Measurements from ENCODE around the gene SULT1C4.
A peak's percentile ranks its signal among the peaks of the same experiment; 100 is the strongest.

The SULT1C4 gene

GRCh38 chr2:108370080-108370479 is 7.7 kb upstream of the SULT1C4 start:
- DNase-seq (ENCODE audit: low read depth in 2 of 2), result no peak

- DNase-seq (ENCODE audit: low read depth in 2 of 2), result no peak
Measured at GRCh38 chr2:108376774-108377173, 980 bp upstream of the SULT1C4 start.

GRCh38 chr2:108377401-108377800 is 353 bp upstream of the SULT1C4 start:
- no peak for DNase-seq (ENCODE audit: low read depth in 2 of 2)

- DNase-seq (ENCODE audit: low read depth in 2 of 2), result no peak
Measured at GRCh38 chr2:108378851-108379250, 1.1 kb downstream of the SULT1C4 start.

GRCh38 chr2:108382196-108382595 is 4.4 kb downstream of the SULT1C4 start:
- DNase-seq (ENCODE audit: low read depth in 2 of 2), result no peak

- DNase-seq (ENCODE audit: low read depth in 2 of 2), result no peak
Measured at GRCh38 chr2:108383146-108383830, 5.5 kb downstream of the SULT1C4 start.

GRCh38 chr2:108384662-108385393 is 7.1 kb downstream of the SULT1C4 start:
- no peak for DNase-seq (ENCODE audit: low read depth in 2 of 2)

- no peak for DNase-seq (ENCODE audit: low read depth in 2 of 2)
Measured at GRCh38 chr2:108385411-108386071, 7.8 kb downstream of the SULT1C4 start.

GRCh38 chr2:108388045-108388444 is 10.3 kb downstream of the SULT1C4 start:
- DNase-seq (ENCODE audit: low read depth in 2 of 2), result no peak

- DNase-seq (ENCODE audit: low read depth in 2 of 2), result no peak
Measured at GRCh38 chr2:108390340-108390739, 12.6 kb downstream of the SULT1C4 start.

GRCh38 chr2:108392029-108392428 is 14.3 kb downstream of the SULT1C4 start:
- no peak for DNase-seq (ENCODE audit: low read depth in 2 of 2)

GRCh38 chr2:108393197-108393596 is 15.4 kb downstream of the SULT1C4 start:
- DNase-seq (ENCODE audit: low read depth in 2 of 2), result no peak

GRCh38 chr2:108395155-108395554 is 17.4 kb downstream of the SULT1C4 start:
- no peak for DNase-seq (ENCODE audit: low read depth in 2 of 2)

- no peak for DNase-seq (ENCODE audit: low read depth in 2 of 2)
Measured at GRCh38 chr2:108396845-108397244, 19.1 kb downstream of the SULT1C4 start.

GRCh38 chr2:108399479-108399878 is 21.7 kb downstream of the SULT1C4 start:
- no peak for DNase-seq (ENCODE audit: low read depth in 2 of 2)

GRCh38 chr2:108401800-108402199 is 24.0 kb downstream of the SULT1C4 start:
- DNase-seq (ENCODE audit: low read depth in 2 of 2), result no peak

GRCh38 chr2:108403494-108403893 is 25.7 kb downstream of the SULT1C4 start:
- DNase-seq (ENCODE audit: low read depth in 2 of 2), result peak in 1 of 2 experiments; percentile 19

GRCh38 chr2:108404784-108405397 is 27.1 kb downstream of the SULT1C4 start:
- no peak for DNase-seq (ENCODE audit: low read depth in 2 of 2)

GRCh38 chr2:108407864-108408729 is 30.3 kb downstream of the SULT1C4 start:
- DNase-seq (ENCODE audit: low read depth in 2 of 2), result no peak

GRCh38 chr2:108409768-108410167 is 32.0 kb downstream of the SULT1C4 start:
- no peak for DNase-seq (ENCODE audit: low read depth in 2 of 2)

- peak; percentile 47 to 54 for DNase-seq (ENCODE audit: low read depth in 2 of 2)
Measured at GRCh38 chr2:108412995-108413710, 35.4 kb downstream of the SULT1C4 start.
